GM19452 (cell line): ENCODE data around the gene TRIM9.
"Not testable (repeated sequence)": the region's sequence is repeated elsewhere in the genome, so short reads cannot be mapped to it uniquely, and the experiment has no call there.

Experiments used
- ATAC-seq: cut with Tn5 transposase; IDR thresholded peaks from one replicate; pipeline ENCODE4 v1.9.1; 2021; ENCODE audit not compliant: unreplicated experiment

Gene TRIM9

DNA sequence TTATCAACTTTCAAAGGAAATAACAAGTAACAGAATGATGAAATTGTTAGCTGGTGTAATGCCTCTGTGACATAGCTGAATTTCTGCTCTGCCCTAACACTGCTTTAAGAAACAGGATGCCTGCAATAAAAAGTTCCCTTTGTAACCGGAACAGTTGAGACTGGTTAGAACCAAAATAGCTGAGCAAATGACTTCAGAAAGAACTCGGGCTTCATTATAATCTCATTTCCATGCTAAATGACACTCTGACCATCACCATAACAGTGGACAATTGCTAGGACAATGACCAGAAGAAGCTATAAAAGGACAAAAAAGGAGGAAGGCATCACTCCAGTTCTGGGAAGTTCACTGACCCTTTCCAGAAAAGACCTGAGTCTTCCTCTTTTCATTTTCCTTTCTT is 127.1 kb downstream of the TRIM9 start:
- ATAC-seq, result no peak

DNA sequence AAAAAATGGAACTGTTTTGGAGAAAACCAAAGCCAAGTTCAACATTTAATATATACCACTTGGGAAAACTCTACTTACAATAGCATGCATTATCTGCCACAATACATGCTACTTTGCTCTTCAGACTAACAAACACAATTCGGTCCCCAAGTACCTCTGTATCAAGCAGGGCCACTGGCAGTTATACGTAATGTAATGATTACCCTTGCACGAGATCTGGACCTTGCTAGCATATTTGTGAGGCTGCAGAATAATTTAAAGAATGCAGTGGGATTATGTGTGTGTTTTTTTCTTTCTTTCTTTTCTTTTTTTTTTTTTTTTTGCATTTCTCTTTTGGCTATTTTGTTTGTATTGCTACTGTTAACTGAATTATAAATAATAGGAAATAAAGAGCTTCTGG is 127.8 kb downstream of the TRIM9 start:
- ATAC-seq, result no peak

DNA sequence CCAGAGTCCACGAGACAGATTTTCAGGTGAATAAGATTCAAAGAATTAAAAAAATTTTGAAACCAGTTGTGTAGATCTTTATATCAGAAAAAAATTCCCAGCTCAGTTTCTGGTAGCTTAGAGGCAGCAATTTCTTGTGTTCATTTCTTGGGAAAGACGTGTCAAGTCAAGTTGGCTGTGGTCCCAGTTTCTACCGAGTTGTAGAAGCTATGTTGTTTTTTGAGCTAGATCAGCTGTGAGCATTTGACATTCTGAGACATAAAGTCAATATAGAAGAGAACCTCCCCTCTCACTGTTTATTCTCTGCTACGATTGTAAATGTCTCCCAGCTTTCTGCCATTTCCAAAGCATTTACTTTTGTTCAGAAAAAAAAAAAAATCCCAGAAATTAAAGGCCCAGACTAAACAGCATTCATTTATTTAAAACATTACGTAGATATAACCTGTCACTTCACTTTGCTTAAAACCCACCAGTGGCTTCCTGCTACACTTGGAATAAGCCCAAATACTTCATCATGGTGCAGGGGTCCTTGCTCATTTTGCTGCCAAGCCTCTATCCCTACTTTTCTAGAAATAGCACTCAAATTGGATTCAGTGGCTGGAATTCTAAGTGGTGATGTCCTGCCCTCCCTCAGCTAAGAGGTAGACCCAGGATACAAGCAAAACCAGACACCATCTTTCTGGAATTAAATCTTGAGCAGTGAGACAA is 130.1 kb downstream of the TRIM9 start:
- ATAC-seq, result no peak

DNA sequence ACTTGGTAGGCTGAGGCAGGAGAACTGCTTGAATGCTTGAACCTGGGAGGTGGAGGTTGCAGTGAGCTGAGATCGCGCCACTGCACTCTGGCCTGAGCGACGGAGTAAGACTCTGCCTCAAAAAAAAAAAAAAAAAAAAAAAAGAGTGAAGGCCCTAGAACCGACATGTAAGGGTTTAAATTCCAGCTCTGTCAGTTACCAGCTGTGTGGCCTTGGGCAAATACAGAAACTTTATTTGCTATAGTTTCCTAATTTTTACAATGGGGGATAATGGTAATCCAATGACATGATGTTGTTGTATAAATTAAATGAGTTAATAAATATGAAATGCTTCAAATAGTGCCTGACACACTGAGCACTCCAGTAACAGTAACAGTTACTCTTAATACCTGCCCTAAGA is 131.0 kb downstream of the TRIM9 start:
- ATAC-seq, result no peak

DNA sequence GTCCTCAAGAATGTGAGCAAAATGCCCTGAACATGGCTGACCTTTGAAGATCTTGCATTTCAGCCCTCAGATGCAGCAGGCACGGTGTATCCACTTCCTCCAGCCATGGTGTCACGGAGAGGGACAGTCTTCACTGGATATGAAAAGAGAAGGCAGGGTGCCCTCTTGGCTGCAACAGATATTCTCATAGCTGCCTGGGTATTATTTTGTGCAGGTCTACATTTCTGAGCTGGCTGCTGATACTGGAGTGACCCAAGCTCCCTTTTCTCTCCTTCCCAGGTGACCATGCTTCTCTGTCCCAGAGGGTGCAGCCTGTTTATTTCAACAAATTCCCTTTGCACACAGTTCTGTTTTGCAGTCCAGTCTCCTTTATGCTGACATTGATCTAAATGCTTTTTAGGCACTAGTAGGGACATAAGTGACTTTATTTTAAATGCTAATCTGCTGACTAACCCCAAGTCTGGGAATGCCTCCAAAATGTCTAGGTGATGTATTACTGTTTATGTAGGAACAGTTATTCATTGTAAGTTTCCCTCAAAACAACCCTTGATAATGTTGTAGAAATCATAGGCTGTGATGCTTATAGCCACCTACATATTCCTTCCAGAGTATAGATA is 133.2 kb downstream of the TRIM9 start:
- ATAC-seq, result no peak

DNA sequence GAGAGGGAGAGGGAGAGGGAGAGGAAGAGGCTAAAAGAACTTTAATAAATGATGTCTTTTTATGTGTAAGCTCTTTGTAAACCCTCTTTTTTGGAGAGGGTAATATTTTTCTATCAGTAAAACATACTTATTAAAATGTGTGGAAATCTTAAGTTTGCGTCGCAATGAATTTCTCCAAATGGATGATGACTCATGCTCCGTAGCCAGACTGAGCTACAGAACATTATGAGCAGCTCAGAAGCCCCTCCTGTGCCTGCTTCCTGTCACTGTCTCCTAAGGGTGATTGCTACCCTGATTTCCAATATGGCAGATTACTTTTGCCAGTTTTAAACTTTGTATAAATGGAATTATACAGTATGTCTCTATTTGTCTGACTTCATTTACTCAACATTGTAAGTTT is 137.6 kb downstream of the TRIM9 start:
- no peak for ATAC-seq

DNA sequence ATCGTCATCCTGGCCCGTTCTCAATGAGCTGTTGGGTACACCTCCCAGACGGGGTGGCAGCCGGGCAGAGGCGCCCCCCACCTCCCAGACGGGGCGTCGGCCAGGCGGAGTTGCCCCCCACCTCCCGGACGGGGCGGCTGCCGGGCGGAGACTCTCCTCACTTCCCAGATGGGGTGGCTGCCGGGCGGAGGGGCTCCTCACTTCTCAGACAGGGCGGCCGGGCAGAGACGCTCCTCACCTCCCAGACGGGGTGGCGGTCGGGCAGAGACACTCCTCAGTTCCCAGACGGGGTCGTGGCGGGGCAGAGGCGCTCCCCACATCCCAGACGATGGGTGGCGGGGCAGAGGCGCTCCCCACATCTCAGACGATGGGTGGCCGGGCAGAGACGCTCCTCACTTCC is 138.5 kb downstream of the TRIM9 start:
- ATAC-seq, result not testable (repeated sequence)

DNA sequence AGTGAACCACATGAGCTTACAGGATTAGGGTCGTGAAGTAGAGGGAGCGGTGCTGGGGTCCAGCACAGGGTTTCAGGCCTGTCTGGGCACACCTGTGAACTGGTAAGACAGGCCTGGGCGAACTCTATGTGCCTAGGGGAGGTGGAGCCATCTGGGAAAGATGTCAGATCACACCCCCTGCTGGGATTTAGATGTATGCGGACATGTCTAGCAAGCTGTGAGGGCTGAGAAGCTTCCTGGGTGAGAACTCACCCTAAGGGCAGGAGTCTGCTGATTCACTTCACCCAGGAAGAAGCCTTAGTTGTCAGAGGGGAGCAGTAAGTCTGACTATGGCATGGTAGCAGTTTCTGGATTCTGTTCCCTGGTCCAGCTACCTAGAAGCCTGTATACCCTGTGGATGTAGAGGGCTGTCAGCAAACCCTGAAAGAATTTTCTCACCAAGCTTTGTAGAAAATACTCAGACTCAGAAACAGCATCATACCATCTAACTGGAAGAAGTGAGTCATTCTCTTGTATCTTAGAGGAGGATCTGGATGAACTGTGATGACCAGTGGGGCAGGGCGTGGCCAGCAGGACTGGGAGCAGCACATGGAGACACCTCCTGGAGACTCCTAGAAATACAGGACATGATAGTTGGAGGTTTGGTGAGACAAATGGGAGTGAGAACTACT is 139.4 kb downstream of the TRIM9 start:
- no peak for ATAC-seq

DNA sequence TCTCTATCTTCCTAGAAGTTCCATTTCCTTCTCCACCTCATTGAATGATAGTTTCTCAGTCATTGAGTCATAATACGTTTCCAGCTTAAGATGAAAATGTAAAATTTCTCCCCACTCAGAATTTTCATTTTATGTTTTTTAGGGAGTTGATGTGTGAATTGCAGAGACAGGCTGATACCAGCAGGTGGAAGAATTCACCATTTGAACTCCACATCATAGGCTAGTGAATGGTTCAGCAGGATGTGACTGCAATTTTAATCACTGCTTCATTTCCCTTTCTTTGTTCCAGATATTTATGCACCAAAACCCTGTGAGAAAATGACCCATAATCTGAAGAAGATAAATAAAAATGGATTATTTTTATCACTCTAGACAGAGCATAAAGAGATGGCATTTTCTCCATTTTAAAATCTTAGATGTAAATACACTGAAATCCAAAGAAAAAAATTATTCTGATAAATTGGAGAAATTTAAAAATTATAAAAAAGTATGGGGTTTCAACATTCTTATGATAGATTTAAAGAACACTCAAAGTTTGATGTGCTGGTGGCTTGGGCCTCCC is 140.0 kb downstream of the TRIM9 start:
- ATAC-seq, result no peak

DNA sequence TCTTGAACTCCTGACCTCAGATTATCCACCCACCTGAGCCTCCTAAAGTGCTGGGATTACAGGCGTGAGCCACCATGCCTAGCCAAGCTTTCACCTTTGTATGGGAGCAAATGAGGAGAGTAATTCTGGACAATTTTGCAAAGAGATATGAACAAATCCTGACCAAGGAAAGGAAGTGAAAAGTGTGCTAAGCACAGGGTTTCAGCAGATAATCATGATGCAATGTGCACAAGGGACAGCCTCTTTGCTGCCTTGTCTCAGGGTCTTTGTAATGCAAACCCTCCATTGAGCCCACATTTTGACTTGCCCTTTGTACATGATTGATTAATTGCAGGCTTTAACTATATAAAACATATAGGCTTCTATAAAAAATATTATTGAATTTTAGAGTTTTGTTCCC is 141.4 kb downstream of the TRIM9 start:
- ATAC-seq, result no peak

DNA sequence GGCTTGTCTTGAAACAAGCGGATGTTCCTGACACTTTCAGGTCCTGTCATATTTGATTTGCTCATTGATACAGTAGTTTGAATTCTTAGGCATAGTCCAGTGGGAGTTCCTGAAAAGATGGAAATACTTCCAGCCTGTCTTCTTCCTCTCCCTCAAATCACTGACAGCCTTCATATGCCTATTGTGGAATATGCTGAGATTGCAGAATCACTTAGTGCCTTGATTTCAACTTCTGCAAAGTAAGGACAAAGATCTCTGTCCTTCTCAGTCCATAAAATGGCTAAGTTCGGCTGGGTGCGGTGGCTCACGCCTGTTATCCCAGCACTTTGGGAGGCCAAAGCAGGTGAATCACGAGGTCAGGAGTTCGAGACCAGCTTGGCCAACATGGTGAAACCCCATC is 143.9 kb downstream of the TRIM9 start:
- no peak for ATAC-seq

DNA sequence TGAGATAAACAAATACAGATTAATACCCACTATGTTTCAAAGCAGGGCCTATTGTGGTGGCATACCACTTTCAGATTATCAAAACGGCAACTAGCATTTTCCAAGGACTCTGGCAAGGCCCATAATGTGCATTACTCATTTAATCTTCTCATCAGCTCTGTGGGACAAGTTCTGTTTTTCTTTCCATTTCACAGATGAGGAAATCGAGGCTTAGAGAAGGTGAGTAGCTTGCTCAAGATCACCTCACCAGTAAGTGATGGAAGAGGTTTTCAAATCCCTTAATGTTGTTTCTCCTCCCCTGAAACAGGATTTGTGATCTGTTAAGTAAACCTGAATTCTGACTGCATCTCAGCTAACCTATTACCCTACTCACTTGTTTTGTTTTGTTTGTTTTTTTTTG is 146.7 kb downstream of the TRIM9 start:
- ATAC-seq, result no peak

DNA sequence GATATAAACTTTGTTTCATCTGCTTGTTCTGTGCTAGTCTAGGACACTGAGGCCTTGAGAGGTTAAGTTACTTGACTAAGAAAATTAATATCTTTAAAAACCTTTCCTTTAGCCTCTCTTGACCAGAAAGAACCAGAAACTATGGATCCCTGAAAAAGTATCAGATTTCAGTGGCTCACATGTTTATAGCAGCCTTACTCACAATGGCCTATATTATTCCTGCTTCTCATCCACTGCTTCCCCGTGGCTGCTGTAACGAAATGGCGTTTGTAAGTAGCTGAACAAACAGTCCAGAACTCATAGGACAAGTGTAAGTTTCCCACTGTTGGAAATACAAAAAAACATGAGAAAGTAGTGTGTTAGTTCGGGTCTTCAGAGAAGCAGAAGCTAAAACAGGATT is 147.5 kb downstream of the TRIM9 start:
- ATAC-seq, result no peak

DNA sequence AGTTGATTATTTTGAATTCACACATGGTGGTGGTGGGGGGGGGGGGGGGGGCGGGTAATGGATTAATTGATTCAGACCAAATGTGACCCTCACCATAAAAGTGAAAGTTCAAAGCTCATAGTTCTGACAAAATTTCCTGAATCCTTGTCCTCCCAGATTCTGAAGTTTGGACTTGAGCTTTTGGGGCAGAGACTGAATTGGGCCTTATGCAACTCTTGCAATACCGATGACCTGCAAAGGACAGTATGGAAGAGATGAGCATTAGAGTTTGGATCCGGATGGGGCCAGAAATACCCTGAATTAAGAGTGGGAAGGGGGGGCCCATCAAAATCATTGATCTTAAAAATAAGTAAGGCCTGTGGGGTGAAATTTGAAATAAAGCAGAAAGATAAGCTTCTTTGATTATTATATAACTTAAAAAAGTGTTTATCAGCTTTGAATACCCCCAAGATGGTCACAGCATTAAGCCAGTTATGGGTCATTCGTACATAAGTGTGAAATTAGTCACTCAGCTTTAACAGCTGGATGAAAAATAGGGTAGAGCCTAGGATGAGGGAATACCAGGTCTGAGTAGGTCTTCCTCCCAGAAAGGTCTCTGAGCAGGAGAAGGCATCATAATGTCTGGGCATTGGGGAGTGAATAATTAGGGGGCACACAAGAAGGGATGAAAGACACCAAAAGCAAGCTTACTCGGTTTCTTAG is 148.5 kb downstream of the TRIM9 start:
- no peak for ATAC-seq

DNA sequence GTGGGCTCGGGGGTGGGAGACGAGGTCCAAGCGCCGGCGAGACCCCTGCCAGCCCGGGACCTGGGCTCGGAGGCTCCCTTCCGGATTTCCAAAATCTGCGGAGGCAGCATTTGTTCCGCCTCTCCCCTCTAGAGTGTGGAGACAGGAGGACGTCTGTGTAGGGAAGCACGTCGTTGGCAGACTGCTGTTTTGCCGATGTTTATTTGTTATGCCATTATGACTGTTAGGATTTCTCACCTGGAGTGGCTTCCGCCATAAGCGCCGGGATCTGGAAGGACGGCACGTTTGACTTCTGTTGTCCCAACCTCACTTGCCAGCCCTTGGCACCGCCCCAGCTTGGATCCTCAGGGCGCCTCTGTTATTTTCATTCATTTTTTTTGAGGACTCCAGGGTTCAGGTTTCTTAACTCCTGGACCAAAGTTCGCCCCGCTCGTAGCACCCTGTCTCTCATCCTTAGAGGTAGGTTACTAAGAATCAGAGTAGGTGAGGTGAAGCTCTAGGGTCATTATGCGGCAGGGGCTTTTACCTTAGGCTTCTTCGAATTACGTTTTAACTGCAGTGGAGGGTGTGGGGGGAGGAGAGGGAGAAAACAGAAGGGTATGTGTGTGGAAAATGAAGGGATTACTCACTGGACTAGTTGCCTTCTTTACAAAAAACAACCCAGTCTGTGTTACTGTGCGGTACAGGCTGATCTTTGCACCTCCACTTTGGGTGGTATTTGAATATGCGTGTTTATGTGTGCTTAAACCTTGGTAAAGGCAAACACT is 150.1 kb downstream of the TRIM9 start:
- ATAC-seq, result no peak

DNA sequence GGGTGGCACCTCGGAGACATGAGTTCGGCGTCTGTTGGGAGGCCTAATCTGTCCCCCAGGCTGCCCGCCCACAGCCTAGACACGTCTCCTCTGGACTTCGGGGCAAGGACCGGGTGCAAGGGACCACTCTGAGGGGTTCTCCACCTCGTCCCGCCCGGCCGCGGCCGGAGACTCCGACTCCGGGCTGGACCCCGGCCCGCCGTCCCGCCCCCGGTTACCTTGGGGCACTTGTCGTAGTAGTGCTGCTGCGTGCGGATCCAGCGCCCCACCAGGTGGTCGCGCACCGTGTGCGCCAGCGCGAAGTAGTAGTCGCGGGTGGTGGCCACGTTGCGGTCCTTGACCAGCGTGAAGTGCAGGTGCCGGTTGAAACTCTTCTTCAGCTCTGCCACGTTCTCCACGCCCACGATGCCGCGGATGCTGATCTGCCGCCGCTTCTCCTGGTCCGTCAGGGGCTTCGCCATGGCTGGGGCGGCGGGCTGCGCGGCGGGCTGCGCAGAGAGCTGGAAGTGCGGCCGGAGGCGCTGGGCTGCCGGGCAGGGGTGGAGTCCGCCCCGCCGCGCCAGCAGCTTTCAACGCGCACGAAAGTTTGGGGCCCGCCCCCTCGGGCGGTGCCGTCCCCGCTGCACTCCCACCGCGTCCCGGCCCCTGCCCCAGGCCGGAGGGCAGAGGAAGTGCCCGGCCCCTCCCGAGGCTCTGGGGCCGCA is 150.8 kb downstream of the TRIM9 start, which contains the start of gene PYGL:
PYGL (minus strand) TSS at position 541 of the 704 bp plus-strand sequence; CDS start at position 461, 80 bp downstream.
- ATAC-seq, result no peak

DNA sequence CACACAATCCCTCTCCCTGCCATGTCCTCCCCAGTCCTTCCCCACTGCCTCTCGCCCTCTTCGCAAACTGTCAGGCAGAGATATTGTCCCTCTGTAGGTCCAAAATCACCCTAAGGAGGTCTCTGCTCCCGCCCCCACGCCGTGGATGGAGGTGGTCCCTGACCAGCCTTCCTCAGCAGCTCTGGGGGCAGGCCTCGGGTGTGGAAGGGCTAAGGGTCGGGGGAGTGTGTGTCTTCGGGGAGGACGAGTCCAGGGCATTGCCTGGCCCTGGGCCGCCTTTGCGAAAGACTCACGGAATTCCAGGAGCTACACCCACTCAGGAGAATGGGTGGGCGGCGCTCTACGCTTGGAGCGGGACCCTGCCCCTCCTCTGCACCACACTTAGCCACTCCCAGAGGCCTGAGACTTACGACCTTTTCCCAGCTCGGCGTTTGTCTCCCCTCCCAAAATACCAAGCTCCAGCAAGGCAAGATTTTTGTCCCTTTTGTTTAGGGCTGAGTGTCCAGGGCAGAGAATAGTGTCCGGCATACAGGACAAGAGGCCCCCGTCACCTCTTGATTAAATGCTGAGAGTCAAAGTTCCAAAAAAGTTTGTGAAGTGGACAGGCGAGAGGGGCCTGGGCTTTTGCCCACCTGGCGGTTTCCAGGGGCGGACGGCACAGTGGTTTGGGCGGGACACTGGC is 151.5 kb downstream of the TRIM9 start:
- no peak for ATAC-seq

DNA sequence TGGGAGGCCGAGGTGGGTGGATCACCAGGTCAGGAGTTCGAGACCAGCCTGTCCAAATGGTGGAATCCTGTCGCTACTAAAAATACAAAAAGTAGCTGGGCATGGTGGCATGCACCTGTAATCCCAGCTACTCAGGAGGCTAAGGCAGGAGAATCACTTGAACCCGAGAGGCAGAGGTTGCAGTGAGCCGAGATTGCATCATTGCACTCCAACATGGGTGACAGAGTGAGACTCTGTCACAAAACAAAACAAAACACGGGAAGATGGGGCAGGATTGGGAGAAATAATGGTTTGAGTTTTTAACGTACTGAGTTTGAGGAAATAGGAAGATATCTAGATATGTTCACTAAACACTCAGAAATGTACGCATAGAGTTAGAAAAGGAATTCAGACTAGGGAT is 153.3 kb downstream of the TRIM9 start:
- ATAC-seq, result not testable (repeated sequence)

DNA sequence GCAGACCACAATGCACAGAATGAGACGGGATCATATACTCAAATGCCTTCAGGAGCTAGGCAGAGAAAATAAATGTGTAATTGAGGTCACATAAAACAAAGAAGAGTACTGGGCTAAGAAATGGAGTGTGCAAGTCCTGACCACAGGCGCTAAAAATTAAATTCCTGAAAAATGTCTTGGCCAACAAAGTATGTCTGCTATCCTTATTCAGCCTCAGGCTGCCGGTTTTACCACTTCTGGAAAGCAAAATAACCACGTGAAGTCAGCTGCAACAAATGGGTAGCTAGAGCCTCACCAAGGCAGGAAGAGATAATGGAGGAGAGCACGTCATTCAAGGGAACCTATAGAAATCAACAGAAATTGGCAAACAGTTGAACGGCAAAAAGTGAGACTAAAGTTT is 153.8 kb downstream of the TRIM9 start:
- no peak for ATAC-seq
